WTC11 (cell line): Measurements from ENCODE around the gene COLEC12.

ENCODE experiments used
- ATF1 ChIP-seq: sonication (generic); formaldehyde crosslinking; IDR thresholded peaks from 2 replicates; pipeline ENCODE4 v1.8.1; 2023; ENCODE audit warnings: mild to moderate bottlenecking, moderate library complexity, missing genetic modification reagents
- CREM ChIP-seq: sonication (generic); formaldehyde crosslinking; IDR thresholded peaks from 2 replicates; pipeline ENCODE4 v1.8.1; 2022; ENCODE audit warnings: mild to moderate bottlenecking, missing genetic modification reagents, moderate library complexity
- FOXK1 ChIP-seq: sonication (generic); formaldehyde crosslinking; IDR thresholded peaks from 2 replicates; pipeline ENCODE4 v1.8.0; 2022; ENCODE audit warnings: mild to moderate bottlenecking, moderate library complexity, missing genetic modification reagents
- SP1 ChIP-seq: sonication (generic); formaldehyde crosslinking; conservative IDR thresholded peaks from 2 replicates; pipeline ENCODE4 v1.8.1; 2022; ENCODE audit warnings: missing genetic modification reagents
- TCF7 ChIP-seq: sonication (generic); formaldehyde crosslinking; IDR thresholded peaks from 2 replicates; pipeline ENCODE4 v1.8.0; 2022; ENCODE audit warnings: mild to moderate bottlenecking, low read depth, missing genetic modification reagents, moderate library complexity
- ZNF263 ChIP-seq: sonication (generic); formaldehyde crosslinking; IDR thresholded peaks from 2 replicates; pipeline ENCODE4 v1.8.1; 2022; ENCODE audit warnings: low read depth, mild to moderate bottlenecking, moderate library complexity, missing genetic modification reagents
- TF ChIP-seq, protein P1 (sequence below): fragments of 200-600 bp; IDR thresholded peaks from 2 replicates; pipeline ENCODE4 v1.8.0; 2022; ENCODE audit warnings: antibody characterized with exemption
- TF ChIP-seq, protein P2 (sequence below): sonication (generic); formaldehyde crosslinking; IDR thresholded peaks from 2 replicates; pipeline ENCODE4 v1.8.0; 2022; ENCODE audit warnings: mild to moderate bottlenecking, missing genetic modification reagents
- TF ChIP-seq, protein P3 (sequence below): sonication (generic); formaldehyde crosslinking; IDR thresholded peaks from 2 replicates; pipeline ENCODE4 v1.8.1; 2023; ENCODE audit warnings: mild to moderate bottlenecking, missing genetic modification reagents, moderate library complexity
- TF ChIP-seq, protein P4 (sequence below): sonication (generic); formaldehyde crosslinking; IDR thresholded peaks from 2 replicates; pipeline ENCODE4 v1.8.1; 2023; ENCODE audit warnings: mild to moderate bottlenecking, missing genetic modification reagents, borderline replicate concordance

DNA sequence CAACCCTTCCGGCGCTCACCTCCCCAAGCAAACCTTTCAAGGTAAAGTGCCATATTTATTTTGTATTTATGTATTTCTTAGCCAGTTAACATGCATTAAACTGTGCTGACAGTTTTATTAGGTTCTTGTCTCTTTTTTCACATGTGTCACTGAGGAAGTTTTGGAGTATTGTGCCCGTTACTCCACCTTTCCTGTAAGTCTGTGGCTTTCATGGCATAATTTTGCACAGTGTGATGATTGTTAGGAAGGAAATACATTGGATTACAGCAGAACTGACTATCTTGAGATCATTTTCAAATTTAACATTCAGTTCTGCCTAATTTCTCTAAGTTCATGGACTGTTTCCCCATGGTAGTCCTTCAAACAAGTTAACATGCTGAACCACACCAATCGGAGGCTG lies 67.7 kb downstream of the COLEC12 start:
- TF ChIP-seq, protein P1, sequence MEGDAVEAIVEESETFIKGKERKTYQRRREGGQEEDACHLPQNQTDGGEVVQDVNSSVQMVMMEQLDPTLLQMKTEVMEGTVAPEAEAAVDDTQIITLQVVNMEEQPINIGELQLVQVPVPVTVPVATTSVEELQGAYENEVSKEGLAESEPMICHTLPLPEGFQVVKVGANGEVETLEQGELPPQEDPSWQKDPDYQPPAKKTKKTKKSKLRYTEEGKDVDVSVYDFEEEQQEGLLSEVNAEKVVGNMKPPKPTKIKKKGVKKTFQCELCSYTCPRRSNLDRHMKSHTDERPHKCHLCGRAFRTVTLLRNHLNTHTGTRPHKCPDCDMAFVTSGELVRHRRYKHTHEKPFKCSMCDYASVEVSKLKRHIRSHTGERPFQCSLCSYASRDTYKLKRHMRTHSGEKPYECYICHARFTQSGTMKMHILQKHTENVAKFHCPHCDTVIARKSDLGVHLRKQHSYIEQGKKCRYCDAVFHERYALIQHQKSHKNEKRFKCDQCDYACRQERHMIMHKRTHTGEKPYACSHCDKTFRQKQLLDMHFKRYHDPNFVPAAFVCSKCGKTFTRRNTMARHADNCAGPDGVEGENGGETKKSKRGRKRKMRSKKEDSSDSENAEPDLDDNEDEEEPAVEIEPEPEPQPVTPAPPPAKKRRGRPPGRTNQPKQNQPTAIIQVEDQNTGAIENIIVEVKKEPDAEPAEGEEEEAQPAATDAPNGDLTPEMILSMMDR, result no peak
- no peak for TF ChIP-seq ATF1 (CRISPR knock-in tag)
- TF ChIP-seq CREM (CRISPR knock-in tag), result no peak
- no peak for TF ChIP-seq SP1
- no peak for TF ChIP-seq ZNF263
- TF ChIP-seq, protein P2, sequence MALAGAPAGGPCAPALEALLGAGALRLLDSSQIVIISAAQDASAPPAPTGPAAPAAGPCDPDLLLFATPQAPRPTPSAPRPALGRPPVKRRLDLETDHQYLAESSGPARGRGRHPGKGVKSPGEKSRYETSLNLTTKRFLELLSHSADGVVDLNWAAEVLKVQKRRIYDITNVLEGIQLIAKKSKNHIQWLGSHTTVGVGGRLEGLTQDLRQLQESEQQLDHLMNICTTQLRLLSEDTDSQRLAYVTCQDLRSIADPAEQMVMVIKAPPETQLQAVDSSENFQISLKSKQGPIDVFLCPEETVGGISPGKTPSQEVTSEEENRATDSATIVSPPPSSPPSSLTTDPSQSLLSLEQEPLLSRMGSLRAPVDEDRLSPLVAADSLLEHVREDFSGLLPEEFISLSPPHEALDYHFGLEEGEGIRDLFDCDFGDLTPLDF (CRISPR knock-in tag), result no peak
- TF ChIP-seq, protein P3, sequence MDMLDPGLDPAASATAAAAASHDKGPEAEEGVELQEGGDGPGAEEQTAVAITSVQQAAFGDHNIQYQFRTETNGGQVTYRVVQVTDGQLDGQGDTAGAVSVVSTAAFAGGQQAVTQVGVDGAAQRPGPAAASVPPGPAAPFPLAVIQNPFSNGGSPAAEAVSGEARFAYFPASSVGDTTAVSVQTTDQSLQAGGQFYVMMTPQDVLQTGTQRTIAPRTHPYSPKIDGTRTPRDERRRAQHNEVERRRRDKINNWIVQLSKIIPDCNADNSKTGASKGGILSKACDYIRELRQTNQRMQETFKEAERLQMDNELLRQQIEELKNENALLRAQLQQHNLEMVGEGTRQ (CRISPR knock-in tag), result no peak
- no peak for TF ChIP-seq TCF7 (CRISPR knock-in tag)
- TF ChIP-seq, protein P4, sequence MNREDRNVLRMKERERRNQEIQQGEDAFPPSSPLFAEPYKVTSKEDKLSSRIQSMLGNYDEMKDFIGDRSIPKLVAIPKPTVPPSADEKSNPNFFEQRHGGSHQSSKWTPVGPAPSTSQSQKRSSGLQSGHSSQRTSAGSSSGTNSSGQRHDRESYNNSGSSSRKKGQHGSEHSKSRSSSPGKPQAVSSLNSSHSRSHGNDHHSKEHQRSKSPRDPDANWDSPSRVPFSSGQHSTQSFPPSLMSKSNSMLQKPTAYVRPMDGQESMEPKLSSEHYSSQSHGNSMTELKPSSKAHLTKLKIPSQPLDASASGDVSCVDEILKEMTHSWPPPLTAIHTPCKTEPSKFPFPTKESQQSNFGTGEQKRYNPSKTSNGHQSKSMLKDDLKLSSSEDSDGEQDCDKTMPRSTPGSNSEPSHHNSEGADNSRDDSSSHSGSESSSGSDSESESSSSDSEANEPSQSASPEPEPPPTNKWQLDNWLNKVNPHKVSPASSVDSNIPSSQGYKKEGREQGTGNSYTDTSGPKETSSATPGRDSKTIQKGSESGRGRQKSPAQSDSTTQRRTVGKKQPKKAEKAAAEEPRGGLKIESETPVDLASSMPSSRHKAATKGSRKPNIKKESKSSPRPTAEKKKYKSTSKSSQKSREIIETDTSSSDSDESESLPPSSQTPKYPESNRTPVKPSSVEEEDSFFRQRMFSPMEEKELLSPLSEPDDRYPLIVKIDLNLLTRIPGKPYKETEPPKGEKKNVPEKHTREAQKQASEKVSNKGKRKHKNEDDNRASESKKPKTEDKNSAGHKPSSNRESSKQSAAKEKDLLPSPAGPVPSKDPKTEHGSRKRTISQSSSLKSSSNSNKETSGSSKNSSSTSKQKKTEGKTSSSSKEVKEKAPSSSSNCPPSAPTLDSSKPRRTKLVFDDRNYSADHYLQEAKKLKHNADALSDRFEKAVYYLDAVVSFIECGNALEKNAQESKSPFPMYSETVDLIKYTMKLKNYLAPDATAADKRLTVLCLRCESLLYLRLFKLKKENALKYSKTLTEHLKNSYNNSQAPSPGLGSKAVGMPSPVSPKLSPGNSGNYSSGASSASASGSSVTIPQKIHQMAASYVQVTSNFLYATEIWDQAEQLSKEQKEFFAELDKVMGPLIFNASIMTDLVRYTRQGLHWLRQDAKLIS, result no peak
- TF ChIP-seq FOXK1 (CRISPR knock-in tag), result no peak
